ENCODE measurements around the gene PODXL. TPM values are rescaled to one million over a fixed set of nuclear protein-coding genes. Genes with fewer than 3 reads are reported as not detected.

PODXL gene
- total RNA-seq, 5 donors from 2014 or later (not counting 1 experiment from before 2014, with no cell fraction given), result 0.63 to 2.6 (median 1.5) TPM

DNA sequence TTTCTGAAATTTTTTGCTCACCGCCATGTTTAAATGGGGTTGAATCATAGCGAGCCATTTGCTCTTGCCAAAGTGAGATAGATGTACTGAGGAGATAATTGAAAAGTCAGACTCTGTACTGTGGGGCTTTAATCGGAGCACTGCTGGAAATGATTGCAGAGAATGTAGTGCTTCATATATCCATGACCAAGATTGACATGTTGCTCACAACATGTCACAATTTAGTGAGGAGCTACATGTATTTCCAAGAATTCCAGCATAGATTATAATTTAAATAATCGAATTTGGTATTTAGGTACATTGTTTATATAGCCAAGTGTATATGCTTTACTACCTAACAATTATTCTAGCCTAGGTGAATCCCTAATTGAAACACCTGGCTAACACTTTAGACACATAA, 66.5 kb downstream of the PODXL start:
- no CpG with 5 or more reads among the region's 4 CpGs for WGBS (ENCODE audit: insufficient coverage)
- Histone ChIP-seq H3K36me3 (ENCODE audit: control insufficient read depth in 2 of 2, extremely low read depth in 1 of 2, insufficient read depth in 1 of 2, low read length in 1 of 2) (peaks cover 0 to 3% of the 10 kb centered on the region in 2 donors), H3K27ac (ENCODE audit: low read length) (no peak overlapping the region), H3K4me3 (ENCODE audit: control insufficient read depth in 1 of 2, extremely low read depth in 1 of 2, low read length in 1 of 2) (no peak overlapping the region), H3K4me1 (ENCODE audit: control insufficient read depth in 1 of 2, extremely low read depth in 1 of 2, insufficient read depth in 2 of 2, low read length in 2 of 2) (no peaks in the 10 kb centered on the region), H3K9me3 (no peaks in the 10 kb centered on the region), H3K27me3 (replicated peaks in 1 of 2; ENCODE audit: control insufficient read depth in 2 of 2, extremely low read depth in 1 of 2, insufficient read depth in 2 of 2, low read length in 1 of 2) (no peaks in the 10 kb centered on the region)
- ATAC-seq (replicated peaks in 1 of 4) (no peak), DNase-seq (no peak)
- Mint-ChIP-seq H3K4me3 (no peak overlapping the region), H3K4me1 (no peaks in the 10 kb centered on the region), H3K9me3 (no peaks in the 10 kb centered on the region), H3K27ac (no peak overlapping the region), H3K36me3 (peaks cover 23% of the 10 kb centered on the region), H3K27me3 (no peaks in the 10 kb centered on the region)
- ChIA-PET CTCF (interaction anchor here in 1 of 2 donors (0.5 kb wide), 1 partner anchor 73 kb away, joined by 11 read pairs; no protein-coding TSS in a partner anchor), POLR2A (no interaction called here)

DNA sequence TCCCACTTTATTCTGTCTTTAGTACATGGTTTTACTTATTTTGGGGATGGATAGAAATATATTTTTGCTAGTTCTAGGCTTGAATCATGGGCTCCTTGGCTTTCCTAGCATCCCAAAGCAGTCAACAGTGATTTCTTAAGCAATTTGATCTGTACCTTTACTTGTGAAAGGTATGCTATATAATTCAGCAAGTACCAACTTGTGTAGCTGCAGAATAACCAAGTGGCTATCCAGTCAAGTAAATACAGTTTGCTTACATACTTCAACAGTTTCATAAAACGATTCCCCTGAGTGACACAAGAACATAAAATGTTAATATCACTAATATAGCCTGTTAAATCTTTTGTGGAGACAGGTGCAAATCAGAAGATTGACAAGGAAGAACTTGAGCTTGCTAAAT, 67.2 kb downstream of the PODXL start:
- Mint-ChIP-seq H3K4me3 (no peak overlapping the region), H3K36me3 (peaks cover 23% of the 10 kb centered on the region), H3K4me1 (no peaks in the 10 kb centered on the region), H3K27me3 (no peaks in the 10 kb centered on the region), H3K27ac (no peak overlapping the region), H3K9me3 (no peaks in the 10 kb centered on the region)
- Histone ChIP-seq H3K9me3 (no peaks in the 10 kb centered on the region), H3K27ac (ENCODE audit: low read length) (no peak overlapping the region), H3K4me3 (ENCODE audit: control insufficient read depth in 1 of 2, extremely low read depth in 1 of 2, low read length in 1 of 2) (no peak overlapping the region), H3K27me3 (replicated peaks in 1 of 2; ENCODE audit: control insufficient read depth in 2 of 2, extremely low read depth in 1 of 2, insufficient read depth in 2 of 2, low read length in 1 of 2) (no peaks in the 10 kb centered on the region), H3K36me3 (ENCODE audit: control insufficient read depth in 2 of 2, extremely low read depth in 1 of 2, insufficient read depth in 1 of 2, low read length in 1 of 2) (peaks cover 0 to 3% of the 10 kb centered on the region in 2 donors), H3K4me1 (ENCODE audit: control insufficient read depth in 1 of 2, extremely low read depth in 1 of 2, insufficient read depth in 2 of 2, low read length in 2 of 2) (no peaks in the 10 kb centered on the region)
- WGBS (ENCODE audit: insufficient coverage), result no CpG with 5 or more reads among the region's 1 CpG
- ATAC-seq (replicated peaks in 1 of 4), result no peak
- no peak for DNase-seq
- CTCF ChIA-PET, result interaction anchor here in 1 of 2 donors (1.5 kb wide), 1 partner anchor 12 kb away, joined by 6 read pairs; no protein-coding TSS in a partner anchor
- POLR2A ChIA-PET, result interaction anchor here in 1 of 2 donors (0.6 kb wide), 1 partner anchor 102 kb away, joined by 3 read pairs; no protein-coding TSS in a partner anchor

DNA sequence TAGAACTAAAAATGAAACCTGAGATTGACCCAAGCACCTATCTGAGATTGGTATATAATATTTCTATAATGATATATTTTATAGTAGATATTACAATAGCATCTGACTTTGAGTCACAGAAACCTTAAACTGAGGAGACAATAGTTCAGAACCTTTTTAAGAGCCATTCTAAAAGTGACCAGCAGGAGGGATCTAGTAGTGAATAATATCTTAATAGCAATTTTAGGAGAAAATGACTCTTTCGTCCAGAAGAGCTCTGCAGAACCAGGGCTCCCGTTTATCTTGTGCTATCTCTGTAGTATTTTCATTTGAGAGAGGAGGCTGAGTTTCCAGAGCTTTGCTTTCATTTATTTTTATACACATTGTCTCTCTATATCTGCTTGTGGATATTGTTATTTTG, 68.1 kb downstream of the PODXL start:
- WGBS (ENCODE audit: insufficient coverage), result no CpG with 5 or more reads among the region's 2 CpGs
- Mint-ChIP-seq H3K9me3 (no peaks in the 10 kb centered on the region), H3K4me1 (no peaks in the 10 kb centered on the region), H3K4me3 (no peak overlapping the region), H3K36me3 (peaks cover 26% of the 10 kb centered on the region), H3K27ac (no peak overlapping the region), H3K27me3 (no peaks in the 10 kb centered on the region)
- no peaks in the 10 kb centered on the region for H3K4me1 ChIP-seq (ENCODE audit: control insufficient read depth in 1 of 2, extremely low read depth in 1 of 2, insufficient read depth in 2 of 2, low read length in 2 of 2)
- DNase-seq, result no peak
- no peaks in the 10 kb centered on the region for H3K9me3 ChIP-seq
- no peak for ATAC-seq (replicated peaks in 1 of 4)
- no peak overlapping the region for H3K27ac ChIP-seq (ENCODE audit: low read length)
- H3K36me3 ChIP-seq (ENCODE audit: control insufficient read depth in 2 of 2, extremely low read depth in 1 of 2, insufficient read depth in 1 of 2, low read length in 1 of 2), result peaks cover 0 to 3% of the 10 kb centered on the region in 2 donors
- ChIA-PET POLR2A (no interaction called here), CTCF (interaction anchor here in 1 of 2 donors (1.5 kb wide), 1 partner anchor 13 kb away, joined by 6 read pairs; no protein-coding TSS in a partner anchor)
- no peak overlapping the region for H3K4me3 ChIP-seq (ENCODE audit: control insufficient read depth in 1 of 2, extremely low read depth in 1 of 2, low read length in 1 of 2)
- no peaks in the 10 kb centered on the region for H3K27me3 ChIP-seq (replicated peaks in 1 of 2; ENCODE audit: control insufficient read depth in 2 of 2, extremely low read depth in 1 of 2, insufficient read depth in 2 of 2, low read length in 1 of 2)

DNA sequence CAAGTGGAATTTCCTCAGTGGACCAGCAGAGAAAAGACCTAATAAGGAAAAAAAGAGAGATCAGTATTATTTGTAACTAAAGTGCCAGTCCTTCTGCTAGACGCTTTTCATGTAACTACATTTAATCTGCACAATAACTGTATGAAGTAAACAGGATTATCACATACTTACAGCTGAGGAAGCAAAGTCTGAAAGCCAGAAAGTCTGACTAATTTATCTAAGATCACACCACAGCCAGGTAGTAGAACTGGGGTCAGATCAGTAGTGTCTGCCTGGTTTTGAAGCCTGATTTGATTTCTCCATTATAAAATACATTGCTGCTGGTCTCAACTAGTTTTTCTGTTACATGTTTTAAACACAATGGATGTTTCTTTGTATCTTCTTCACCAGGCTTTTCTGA, 69.2 kb downstream of the PODXL start:
- Mint-ChIP-seq H3K27me3 (no peaks in the 10 kb centered on the region), H3K9me3 (no peaks in the 10 kb centered on the region), H3K27ac (peak overlapping the region in 1 of 2 donors; percentile 61), H3K4me1 (no peaks in the 10 kb centered on the region), H3K4me3 (no peak overlapping the region), H3K36me3 (peaks cover 29% of the 10 kb centered on the region)
- ChIA-PET POLR2A (no interaction called here), CTCF (no interaction called here)
- no peak for DNase-seq
- no peak for ATAC-seq (replicated peaks in 1 of 4)
- Histone ChIP-seq H3K27me3 (replicated peaks in 1 of 2; ENCODE audit: control insufficient read depth in 2 of 2, extremely low read depth in 1 of 2, insufficient read depth in 2 of 2, low read length in 1 of 2) (no peaks in the 10 kb centered on the region), H3K4me3 (ENCODE audit: control insufficient read depth in 1 of 2, extremely low read depth in 1 of 2, low read length in 1 of 2) (no peak overlapping the region), H3K27ac (ENCODE audit: low read length) (no peak overlapping the region), H3K4me1 (ENCODE audit: control insufficient read depth in 1 of 2, extremely low read depth in 1 of 2, insufficient read depth in 2 of 2, low read length in 2 of 2) (no peaks in the 10 kb centered on the region), H3K36me3 (ENCODE audit: control insufficient read depth in 2 of 2, extremely low read depth in 1 of 2, insufficient read depth in 1 of 2, low read length in 1 of 2) (peaks cover 0 to 9% of the 10 kb centered on the region in 2 donors), H3K9me3 (no peaks in the 10 kb centered on the region)
- WGBS (ENCODE audit: insufficient coverage), result no CpG with 5 or more reads among the region's 1 CpG

DNA sequence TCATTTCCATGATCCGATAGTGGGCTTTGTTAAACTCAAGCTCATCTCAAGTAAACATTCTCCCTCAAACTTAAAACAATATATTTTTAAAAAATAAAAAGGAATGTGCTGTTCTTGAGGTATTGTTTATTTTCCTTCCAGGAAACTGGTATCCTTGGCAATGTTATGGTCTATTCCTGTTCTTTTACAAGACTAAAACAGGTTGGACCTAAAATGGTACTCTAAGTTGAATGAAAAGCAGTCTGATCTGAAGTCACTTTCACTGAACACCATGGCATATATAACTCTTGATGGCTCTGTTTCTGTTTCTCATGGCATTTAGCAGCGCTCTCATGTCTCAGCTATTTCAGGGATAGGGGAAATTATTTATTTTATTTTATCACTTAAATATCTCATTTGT, 70.1 kb downstream of the PODXL start:
- no peaks in the 10 kb centered on the region for H3K9me3 ChIP-seq
- H3K4me3 Mint-ChIP-seq, result no peak overlapping the region
- no peak for ATAC-seq (replicated peaks in 1 of 4)
- peaks cover 29% of the 10 kb centered on the region for H3K36me3 Mint-ChIP-seq
- POLR2A ChIA-PET, result no interaction called here
- DNase-seq, result no peak
- H3K27me3 Mint-ChIP-seq, result no peaks in the 10 kb centered on the region
- no peak overlapping the region for H3K4me3 ChIP-seq (ENCODE audit: control insufficient read depth in 1 of 2, extremely low read depth in 1 of 2, low read length in 1 of 2)
- H3K4me1 ChIP-seq (ENCODE audit: control insufficient read depth in 1 of 2, extremely low read depth in 1 of 2, insufficient read depth in 2 of 2, low read length in 2 of 2), result no peaks in the 10 kb centered on the region
- no peak overlapping the region for H3K27ac Mint-ChIP-seq
- H3K27me3 ChIP-seq (replicated peaks in 1 of 2; ENCODE audit: control insufficient read depth in 2 of 2, extremely low read depth in 1 of 2, insufficient read depth in 2 of 2, low read length in 1 of 2), result no peaks in the 10 kb centered on the region
- no peak overlapping the region for H3K27ac ChIP-seq (ENCODE audit: low read length)
- no peaks in the 10 kb centered on the region for H3K9me3 Mint-ChIP-seq
- WGBS (ENCODE audit: insufficient coverage), result no CpG with 5 or more reads among the region's 2 CpGs
- peaks cover 0 to 9% of the 10 kb centered on the region in 2 donors for H3K36me3 ChIP-seq (ENCODE audit: control insufficient read depth in 2 of 2, extremely low read depth in 1 of 2, insufficient read depth in 1 of 2, low read length in 1 of 2)
- CTCF ChIA-PET, result no interaction called here
- no peaks in the 10 kb centered on the region for H3K4me1 Mint-ChIP-seq

DNA sequence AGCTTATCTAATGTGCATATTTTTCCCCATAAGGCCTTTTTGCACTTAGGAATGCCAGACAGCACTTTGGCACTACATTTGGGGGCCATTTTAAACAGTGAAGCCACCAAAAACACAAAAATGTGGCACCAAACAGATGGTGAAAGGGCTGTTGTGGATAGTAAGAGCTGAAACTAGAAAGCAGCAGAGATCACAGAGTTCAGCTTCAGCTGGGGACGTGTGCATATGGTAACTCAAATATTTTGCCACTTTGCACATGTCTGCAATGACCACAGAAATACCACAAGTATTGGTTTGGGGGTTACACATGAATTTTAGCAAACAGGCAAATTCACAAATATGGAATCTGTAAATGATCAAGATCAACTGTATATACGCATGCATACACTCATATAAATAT, 72.8 kb downstream of the PODXL start:
- no peak overlapping the region for H3K4me3 Mint-ChIP-seq
- H3K27ac Mint-ChIP-seq, result no peak overlapping the region
- ChIA-PET POLR2A (no interaction called here), CTCF (interaction anchor here in 1 of 2 donors (0.6 kb wide), 1 partner anchor 504 kb away, joined by 6 read pairs; no protein-coding TSS in a partner anchor)
- Histone ChIP-seq H3K36me3 (ENCODE audit: control insufficient read depth in 2 of 2, extremely low read depth in 1 of 2, insufficient read depth in 1 of 2, low read length in 1 of 2) (peaks cover 0 to 13% of the 10 kb centered on the region in 2 donors), H3K27ac (ENCODE audit: low read length) (no peak overlapping the region), H3K4me3 (ENCODE audit: control insufficient read depth in 1 of 2, extremely low read depth in 1 of 2, low read length in 1 of 2) (no peak overlapping the region), H3K4me1 (ENCODE audit: control insufficient read depth in 1 of 2, extremely low read depth in 1 of 2, insufficient read depth in 2 of 2, low read length in 2 of 2) (no peaks in the 10 kb centered on the region), H3K27me3 (replicated peaks in 1 of 2; ENCODE audit: control insufficient read depth in 2 of 2, extremely low read depth in 1 of 2, insufficient read depth in 2 of 2, low read length in 1 of 2) (no peaks in the 10 kb centered on the region), H3K9me3 (no peaks in the 10 kb centered on the region)
- peaks cover 21% of the 10 kb centered on the region for H3K36me3 Mint-ChIP-seq
- no peaks in the 10 kb centered on the region for H3K9me3 Mint-ChIP-seq
- no peaks in the 10 kb centered on the region for H3K4me1 Mint-ChIP-seq
- no CpG with 5 or more reads among the region's 2 CpGs for WGBS (ENCODE audit: insufficient coverage)
- ATAC-seq (replicated peaks in 1 of 4), result no peak
- no peaks in the 10 kb centered on the region for H3K27me3 Mint-ChIP-seq
- DNase-seq, result no peak

DNA sequence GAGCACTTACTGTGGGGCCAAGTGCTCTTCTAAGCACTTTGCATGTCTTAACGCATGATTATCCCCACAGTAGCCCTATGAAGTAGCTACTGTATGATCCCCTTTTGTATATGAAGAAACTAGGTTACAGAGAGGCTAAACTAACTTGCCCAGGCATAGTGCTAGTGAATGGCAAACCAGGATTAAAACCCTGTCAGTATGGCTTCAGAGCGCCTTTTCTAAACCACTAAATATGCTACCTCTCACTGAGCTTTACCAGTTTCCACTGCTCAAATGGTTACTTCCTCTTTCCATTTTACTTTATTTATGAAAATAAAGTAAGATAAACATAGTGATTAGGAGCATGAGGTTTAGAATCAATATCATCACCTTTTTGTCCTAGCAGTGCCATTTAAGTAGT, 73.6 kb downstream of the PODXL start:
- H3K27me3 Mint-ChIP-seq, result no peaks in the 10 kb centered on the region
- WGBS (ENCODE audit: insufficient coverage), result no CpG with 5 or more reads among the region's 2 CpGs
- H3K4me1 Mint-ChIP-seq, result no peaks in the 10 kb centered on the region
- ChIA-PET POLR2A (no interaction called here), CTCF (interaction anchor here in 1 of 2 donors (0.7 kb wide), 1 partner anchor 18 kb away, joined by 4 read pairs; no protein-coding TSS in a partner anchor)
- DNase-seq, result no peak
- H3K27ac ChIP-seq (ENCODE audit: low read length), result no peak overlapping the region
- no peak overlapping the region for H3K27ac Mint-ChIP-seq
- no peaks in the 10 kb centered on the region for H3K4me1 ChIP-seq (ENCODE audit: control insufficient read depth in 1 of 2, extremely low read depth in 1 of 2, insufficient read depth in 2 of 2, low read length in 2 of 2)
- H3K36me3 Mint-ChIP-seq, result peaks cover 18% of the 10 kb centered on the region
- H3K36me3 ChIP-seq (ENCODE audit: control insufficient read depth in 2 of 2, extremely low read depth in 1 of 2, insufficient read depth in 1 of 2, low read length in 1 of 2), result peaks cover 0 to 13% of the 10 kb centered on the region in 2 donors
- H3K9me3 ChIP-seq, result no peaks in the 10 kb centered on the region
- no peaks in the 10 kb centered on the region for H3K27me3 ChIP-seq (replicated peaks in 1 of 2; ENCODE audit: control insufficient read depth in 2 of 2, extremely low read depth in 1 of 2, insufficient read depth in 2 of 2, low read length in 1 of 2)
- no peak overlapping the region for H3K4me3 ChIP-seq (ENCODE audit: control insufficient read depth in 1 of 2, extremely low read depth in 1 of 2, low read length in 1 of 2)
- H3K4me3 Mint-ChIP-seq, result no peak overlapping the region
- ATAC-seq (replicated peaks in 1 of 4), result no peak
- no peaks in the 10 kb centered on the region for H3K9me3 Mint-ChIP-seq
